GM18858 (cell line): ENCODE results near the gene PHKA1.
"Not testable (repeated sequence)": the region's sequence is repeated elsewhere in the genome, so short reads cannot be mapped to it uniquely, and the experiment has no call there.

Source experiments
- ATAC-seq: cut with Tn5 transposase; IDR thresholded peaks from one replicate; pipeline ENCODE4 v1.9.1; 2021; ENCODE audit not compliant: unreplicated experiment

The PHKA1 gene

DNA sequence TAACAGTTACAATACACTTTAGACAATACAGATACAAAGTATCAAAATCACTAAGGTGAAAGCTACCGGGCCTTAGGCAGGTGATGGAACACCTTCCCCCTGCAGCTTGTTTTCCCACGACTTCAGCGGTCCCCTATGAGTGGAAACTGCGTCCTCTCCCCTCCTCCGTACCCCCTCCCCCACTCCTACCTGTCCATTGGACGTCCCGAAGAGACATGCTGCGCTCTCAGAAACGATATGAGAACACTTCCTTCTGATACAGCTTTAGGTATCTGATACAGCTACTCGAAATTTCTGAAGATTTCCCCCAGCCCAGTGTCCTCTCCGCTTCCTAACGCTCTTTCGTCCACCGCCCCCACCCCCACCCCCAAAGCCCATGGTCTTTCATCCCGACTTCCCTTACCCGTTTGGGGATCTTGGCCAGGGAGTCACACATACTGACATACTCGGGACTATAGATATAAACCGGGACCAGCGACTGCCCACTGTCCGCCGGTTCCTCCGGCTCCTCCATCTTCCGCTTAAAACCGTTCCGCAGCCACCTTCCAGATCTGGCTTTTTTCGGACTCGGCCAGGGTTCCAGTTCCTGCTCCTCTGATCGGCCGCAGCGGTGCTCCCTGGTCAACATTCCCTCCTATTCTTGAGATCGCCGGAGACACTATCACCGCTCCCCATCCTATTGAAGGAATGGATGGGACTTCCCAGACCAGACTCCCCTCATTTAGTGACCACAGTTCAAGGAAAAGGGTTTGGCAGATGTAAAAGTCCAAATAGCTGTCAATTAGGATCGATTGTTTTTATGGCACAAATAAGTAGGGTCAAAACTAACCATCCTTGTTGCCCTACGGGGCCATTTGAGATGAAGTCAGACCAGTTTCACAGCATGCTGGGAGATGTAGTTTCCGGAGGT is 141.6 kb downstream of the PHKA1 start, which contains the start of gene HDAC8:
Gene HDAC8 (minus strand): TSS at position 596 of the 910 bp plus-strand sequence. CDS start 82 bp downstream, at position 514.
- peak; percentile 98 for ATAC-seq

DNA sequence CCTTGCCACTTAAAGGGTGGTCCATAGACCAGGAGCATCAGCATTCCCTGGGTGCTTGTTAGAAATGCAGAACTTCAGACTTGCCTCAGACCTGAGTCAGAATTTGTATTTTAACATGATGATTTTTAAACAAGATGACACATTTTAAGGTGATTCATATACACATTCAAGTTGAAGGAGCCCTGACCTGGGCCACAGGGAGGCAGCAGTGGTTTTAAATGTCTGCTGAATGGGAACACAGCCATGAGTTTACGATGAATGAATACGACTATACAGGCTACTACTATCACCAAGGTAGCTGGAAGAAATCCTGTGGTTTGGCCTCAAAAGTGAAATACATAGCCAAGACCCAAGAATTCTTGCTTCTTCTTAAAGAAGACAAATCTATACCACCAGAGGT is 144.3 kb downstream of the PHKA1 start:
- no peak for ATAC-seq

DNA sequence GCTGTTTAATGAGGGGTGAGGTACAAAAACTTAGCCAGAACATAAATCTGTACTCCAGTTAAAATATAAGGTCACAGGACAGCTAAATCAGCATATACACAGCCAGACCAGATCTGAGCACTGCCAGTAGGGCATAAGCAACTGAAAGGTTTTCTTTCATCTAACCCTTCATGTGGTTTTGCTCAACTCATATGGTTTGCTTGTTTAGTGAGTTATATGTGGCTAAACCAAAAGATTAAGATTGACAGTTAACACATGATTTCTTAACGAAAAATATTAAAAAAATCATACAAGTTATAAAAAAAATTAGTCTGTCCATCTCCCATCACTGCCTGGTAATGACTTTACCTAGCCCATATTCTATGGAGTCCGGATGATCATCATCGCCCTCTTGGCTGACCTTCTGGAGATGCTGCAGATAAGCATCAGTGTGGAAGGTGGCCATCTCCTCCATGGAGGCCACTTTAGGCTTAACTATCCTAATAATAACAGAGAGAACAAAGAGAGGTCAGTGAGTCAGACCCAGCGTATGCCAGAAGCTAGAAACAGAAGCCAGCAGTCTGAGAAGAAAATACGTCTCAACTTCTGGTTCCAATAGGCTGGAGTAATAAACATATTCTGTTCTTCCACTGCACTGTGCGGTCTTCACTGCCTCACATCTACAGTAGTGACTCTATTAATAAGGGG is 145.6 kb downstream of the PHKA1 start:
- no peak for ATAC-seq

DNA sequence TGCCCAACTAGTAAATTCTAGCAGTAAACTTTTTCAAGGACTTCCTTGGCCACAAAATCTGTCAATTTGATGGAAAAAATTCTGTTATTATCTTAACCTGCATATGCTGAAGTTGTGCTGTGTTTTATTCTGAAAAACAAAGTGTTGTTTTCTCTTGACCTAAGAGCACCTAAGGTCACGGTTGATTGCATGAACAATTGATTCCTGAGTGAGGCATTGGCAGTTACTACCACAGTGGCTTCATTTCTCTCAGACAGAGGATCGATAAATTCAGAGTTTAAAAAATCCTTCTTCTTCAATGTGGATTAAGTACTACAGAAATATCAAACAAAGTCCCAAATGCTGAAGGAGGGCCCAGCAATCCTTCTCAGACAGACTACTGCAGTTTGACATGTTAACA is 147.7 kb downstream of the PHKA1 start:
- ATAC-seq: no peak

DNA sequence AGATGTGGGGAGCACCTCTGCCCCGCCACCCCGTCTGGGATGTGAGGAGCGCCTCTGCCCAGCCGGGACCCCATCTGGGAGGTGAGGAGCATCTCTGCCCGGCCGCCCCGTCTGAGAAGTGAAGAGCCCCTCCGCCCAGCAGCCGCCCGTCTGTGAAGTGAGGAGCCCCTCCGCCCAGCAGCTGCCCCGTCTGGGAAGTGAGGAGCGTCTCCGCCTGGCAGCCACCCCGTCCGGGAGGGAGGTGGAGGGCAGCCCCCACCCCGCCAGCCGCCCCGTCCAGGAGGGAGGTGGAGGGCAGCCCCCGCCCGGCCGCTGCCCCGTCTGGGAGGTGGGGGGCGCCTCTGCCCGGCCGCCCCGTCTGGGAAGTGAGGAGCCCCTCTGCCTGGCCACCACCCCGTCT is 154.5 kb downstream of the PHKA1 start:
- ATAC-seq: not testable (repeated sequence)

DNA sequence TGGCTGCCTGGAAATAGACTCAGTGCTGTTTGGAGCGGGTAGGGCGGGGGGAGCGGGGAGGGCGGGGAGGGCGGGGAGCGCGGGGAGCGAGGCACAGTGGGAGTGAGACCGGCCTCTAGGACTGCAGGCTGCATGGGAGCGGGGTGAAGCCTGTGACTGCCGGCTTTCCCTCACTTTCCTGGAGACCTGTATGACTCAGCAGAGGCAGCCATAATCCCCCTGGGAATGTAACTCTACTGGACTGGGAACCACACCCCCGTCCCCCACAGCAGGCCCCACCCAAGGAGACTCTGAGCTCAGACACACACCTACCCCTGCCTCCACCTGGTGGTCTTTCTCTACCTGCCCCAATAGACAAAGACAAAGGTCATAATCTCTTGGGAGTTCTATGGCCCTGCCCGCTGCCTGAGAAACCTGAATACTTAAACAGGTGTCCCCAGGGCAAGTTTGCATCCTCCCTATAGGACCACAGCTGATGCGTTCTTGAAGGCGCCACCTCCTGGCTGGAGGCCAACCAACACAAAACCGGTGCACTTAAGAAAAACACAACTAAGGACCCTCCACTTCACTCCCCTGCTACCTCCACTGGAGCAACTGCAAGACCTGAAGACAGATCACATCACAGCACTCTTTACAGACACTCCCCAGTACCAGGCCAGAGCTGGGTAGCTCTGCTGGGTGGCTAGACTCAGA is 159.5 kb downstream of the PHKA1 start:
- no peak for ATAC-seq

DNA sequence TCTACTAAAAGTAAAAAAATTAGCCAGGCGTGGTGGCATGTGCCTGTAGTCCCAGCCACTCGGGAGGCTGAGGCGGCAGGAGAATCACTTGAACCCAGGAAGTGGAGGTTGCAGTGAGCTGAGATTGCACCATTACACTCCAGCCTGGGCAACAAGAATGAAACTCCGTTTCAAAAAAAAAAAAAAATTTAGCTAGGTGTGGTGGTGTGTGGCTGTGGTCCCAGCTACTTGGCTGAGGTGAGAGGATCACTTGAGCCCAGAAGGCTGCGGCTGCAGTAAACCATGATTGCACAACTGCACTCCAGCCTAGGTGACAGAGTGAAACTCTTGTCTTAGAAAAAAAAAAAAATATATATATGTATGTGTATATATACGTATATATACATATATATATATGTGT is 161.7 kb downstream of the PHKA1 start:
- ATAC-seq: not testable (repeated sequence)

DNA sequence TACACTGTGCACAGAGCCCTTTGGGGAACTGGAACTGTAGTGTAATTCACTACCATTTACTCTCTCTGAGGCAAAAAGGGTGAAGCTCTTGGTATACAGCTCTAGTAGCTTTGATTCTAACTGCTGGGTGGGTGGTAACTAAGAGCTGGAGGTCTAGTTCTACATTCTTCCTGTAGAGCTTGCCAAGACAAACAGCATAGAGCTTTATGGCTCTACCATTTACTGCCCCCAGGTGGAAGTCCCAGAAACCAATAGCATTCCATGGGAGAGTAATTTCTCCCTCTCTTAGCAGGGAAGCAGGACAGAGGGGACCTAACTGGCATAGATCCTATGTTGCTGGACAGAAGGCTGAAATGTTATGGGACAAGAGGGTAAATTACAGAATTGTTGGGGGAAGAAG is 168.1 kb downstream of the PHKA1 start:
- ATAC-seq: no peak

DNA sequence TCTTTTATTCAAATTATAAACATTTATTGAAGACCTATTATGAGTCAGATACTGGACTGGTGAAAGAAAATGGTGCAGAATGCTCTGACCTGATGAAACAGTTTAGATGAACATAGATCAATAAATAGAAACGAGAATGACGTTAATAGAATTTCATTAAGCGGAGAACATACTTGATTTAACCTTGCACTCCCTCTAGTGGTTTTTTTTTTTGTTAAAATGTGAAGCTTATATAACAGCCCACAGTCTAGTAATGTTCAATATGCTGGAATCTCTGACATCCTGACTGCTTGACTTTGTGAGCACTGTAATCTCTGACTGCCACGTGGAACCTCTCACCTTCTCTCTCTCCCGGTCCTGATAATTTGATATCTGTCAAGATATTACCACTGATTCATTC is 173.8 kb downstream of the PHKA1 start:
- ATAC-seq: no peak

DNA sequence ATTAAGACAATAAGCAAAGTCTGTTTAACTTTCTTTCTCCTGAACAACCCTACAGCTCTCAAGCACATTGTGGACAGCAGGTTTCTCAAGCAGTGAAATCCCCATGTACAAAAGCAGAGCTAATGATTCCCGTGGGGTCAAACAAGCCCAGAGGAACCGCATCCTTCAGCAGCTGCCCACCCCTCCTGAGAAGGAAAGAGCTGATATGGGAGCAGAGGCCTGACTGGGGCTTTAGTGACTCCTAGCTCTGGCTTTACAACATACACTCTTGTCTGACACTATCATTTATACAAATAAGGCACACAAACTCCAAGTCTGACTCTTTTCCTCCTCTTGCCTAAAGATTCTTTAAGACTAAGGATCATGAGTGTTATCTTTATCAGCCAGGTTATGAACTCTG is 174.3 kb downstream of the PHKA1 start:
- ATAC-seq: no peak

DNA sequence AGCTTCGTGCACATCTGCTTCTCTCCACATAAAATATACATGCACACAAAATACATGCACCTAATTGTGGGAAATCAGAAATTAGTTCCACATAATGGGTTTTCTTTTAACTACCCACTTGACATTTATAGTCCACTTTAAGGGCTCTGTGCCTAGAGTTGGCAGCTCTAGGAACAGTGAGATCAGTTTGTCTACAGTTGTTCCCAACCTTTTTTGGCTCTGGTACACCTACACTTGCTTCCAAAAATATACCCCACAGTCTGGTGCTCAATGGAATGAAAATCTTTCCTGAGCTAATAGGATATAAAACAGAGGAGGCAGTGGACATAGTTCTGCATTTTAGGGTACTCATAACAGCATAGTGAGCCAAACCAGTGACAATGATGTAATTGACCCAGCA is 177.6 kb downstream of the PHKA1 start:
- no peak for ATAC-seq

DNA sequence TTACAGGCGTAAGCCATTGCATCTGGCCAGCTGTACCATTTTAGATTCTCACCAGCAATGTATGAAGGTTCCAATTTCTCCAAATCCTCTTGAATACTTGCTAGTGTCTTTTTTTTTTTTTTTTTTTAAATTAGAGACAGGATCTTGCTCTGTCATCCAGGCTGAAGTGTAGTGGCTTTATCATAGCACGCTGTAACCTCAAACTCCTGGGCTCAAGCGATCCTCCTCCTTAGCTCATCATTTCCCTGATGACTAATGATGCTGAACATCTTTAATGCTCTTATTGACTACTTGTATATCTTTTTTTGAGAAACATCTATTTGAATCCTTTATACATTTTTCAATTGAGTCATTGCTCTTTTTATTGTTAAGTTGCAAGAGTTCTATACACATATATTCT is 181.7 kb downstream of the PHKA1 start:
- ATAC-seq: no peak
